ENCODE measurements around the gene EXOC3L4.

EXOC3L4 gene

GRCh38 chr14:103074729-103075367 lies 19.7 kb upstream of the EXOC3L4 start:
- peaks cover 16% of the 10 kb centered on the region for H3K4me1 ChIP-seq (ENCODE audit: insufficient read depth, low read length, severe bottlenecking)
- H3K27ac ChIP-seq (ENCODE audit: low read depth, low read length, poor library complexity, severe bottlenecking), result peak overlapping the region; percentile 56

DNA sequence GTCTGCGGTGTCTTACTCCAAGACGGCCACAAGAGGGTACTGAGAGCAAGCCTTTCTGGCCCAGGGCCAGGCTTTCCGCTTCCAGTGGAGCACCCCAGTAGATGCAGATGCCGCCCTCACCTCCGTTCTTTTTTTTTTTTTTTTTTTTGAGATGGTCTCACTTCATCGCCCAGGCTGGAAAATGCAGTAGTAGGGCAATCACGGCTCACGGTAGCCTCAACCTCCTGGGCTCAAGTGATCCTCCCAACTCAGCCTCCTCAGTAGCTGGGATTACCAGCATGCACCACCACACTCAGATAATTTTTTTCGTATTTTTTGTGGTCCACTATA lies 16.1 kb upstream of the EXOC3L4 start:
- H3F3A ChIP-seq (ENCODE audit: insufficient read depth, low read length), result no peaks in the 10 kb centered on the region
- no peak overlapping the region for H3K4me2 ChIP-seq (ENCODE audit: low read length)
- H3K4me1 ChIP-seq (ENCODE audit: insufficient read depth, low read length, severe bottlenecking), result peaks cover 16% of the 10 kb centered on the region
- TF ChIP-seq CTCF (IDR thresholded peaks at IDR 0.05; ENCODE audit: low read length) (peak; percentile 85), EZH2 (IDR thresholded peaks at IDR 0.05; ENCODE audit: borderline replicate concordance, low read length) (no peak)
- H3K4me3 ChIP-seq (ENCODE audit: low read depth, low read length, poor library complexity, severe bottlenecking), result no peak overlapping the region
- H3K36me3 ChIP-seq (ENCODE audit: insufficient read depth, low read length), result no peaks in the 10 kb centered on the region
- no peaks in the 10 kb centered on the region for H3K79me2 ChIP-seq (ENCODE audit: insufficient read depth, low read length)
- no peaks in the 10 kb centered on the region for H3K27me3 ChIP-seq (ENCODE audit: insufficient read depth, low read length)
- no peaks in the 10 kb centered on the region for H3K9me2 ChIP-seq (ENCODE audit: low read depth, low read length)
- no peak overlapping the region for H3K27ac ChIP-seq (ENCODE audit: low read depth, low read length, poor library complexity, severe bottlenecking)
- no peaks in the 10 kb centered on the region for H4K20me1 ChIP-seq (ENCODE audit: insufficient read depth, low read length)
- no peak overlapping the region for H3K9ac ChIP-seq (ENCODE audit: low read length)
- no peak overlapping the region for H2AFZ ChIP-seq (ENCODE audit: low read length)
- no peaks in the 10 kb centered on the region for H3K9me3 ChIP-seq (ENCODE audit: low read length)

More at GRCh38 chr14:103074729-103075367, 19.7 kb upstream of the EXOC3L4 start:
- Histone ChIP-seq H3K79me2 (ENCODE audit: insufficient read depth, low read length) (no peaks in the 10 kb centered on the region), H3F3A (ENCODE audit: insufficient read depth, low read length) (no peaks in the 10 kb centered on the region), H3K9ac (ENCODE audit: low read length) (peak overlapping the region; percentile 53), H3K36me3 (ENCODE audit: insufficient read depth, low read length) (no peaks in the 10 kb centered on the region), H3K4me3 (ENCODE audit: low read depth, low read length, poor library complexity, severe bottlenecking) (peak overlapping the region; percentile 59), H2AFZ (ENCODE audit: low read length) (no peak overlapping the region), H3K27me3 (ENCODE audit: insufficient read depth, low read length) (0 out of 2 replicates have a peak, but pooled peaks cover 3% of the 10 kb centered on the region), H3K4me2 (ENCODE audit: low read length) (peak overlapping the region; percentile 72), H4K20me1 (ENCODE audit: insufficient read depth, low read length) (no peaks in the 10 kb centered on the region), H3K9me2 (ENCODE audit: low read depth, low read length) (no peaks in the 10 kb centered on the region), H3K9me3 (ENCODE audit: low read length) (no peaks in the 10 kb centered on the region)
- TF ChIP-seq EZH2 (IDR thresholded peaks at IDR 0.05; ENCODE audit: borderline replicate concordance, low read length), result no peak
- no peak for TF ChIP-seq CTCF (IDR thresholded peaks at IDR 0.05; ENCODE audit: low read length)

GRCh38 chr14:103078860-103079587 lies 15.5 kb upstream of the EXOC3L4 start:
- no peak overlapping the region for H3K9ac ChIP-seq (ENCODE audit: low read length)
- peaks cover 14% of the 10 kb centered on the region for H3K4me1 ChIP-seq (ENCODE audit: insufficient read depth, low read length, severe bottlenecking)
- no peaks in the 10 kb centered on the region for H3K27me3 ChIP-seq (ENCODE audit: insufficient read depth, low read length)
- TF ChIP-seq EZH2 (IDR thresholded peaks at IDR 0.05; ENCODE audit: borderline replicate concordance, low read length), result no peak
- TF ChIP-seq CTCF (IDR thresholded peaks at IDR 0.05; ENCODE audit: low read length), result no peak
- no peak overlapping the region for H3K4me3 ChIP-seq (ENCODE audit: low read depth, low read length, poor library complexity, severe bottlenecking)
- H3K4me2 ChIP-seq (ENCODE audit: low read length), result no peak overlapping the region
- no peaks in the 10 kb centered on the region for H3K79me2 ChIP-seq (ENCODE audit: insufficient read depth, low read length)
- H3K9me3 ChIP-seq (ENCODE audit: low read length), result no peaks in the 10 kb centered on the region
- H3K9me2 ChIP-seq (ENCODE audit: low read depth, low read length), result no peaks in the 10 kb centered on the region
- H2AFZ ChIP-seq (ENCODE audit: low read length), result no peak overlapping the region
- no peak overlapping the region for H3K27ac ChIP-seq (ENCODE audit: low read depth, low read length, poor library complexity, severe bottlenecking)
- H3K36me3 ChIP-seq (ENCODE audit: insufficient read depth, low read length), result no peaks in the 10 kb centered on the region
- H3F3A ChIP-seq (ENCODE audit: insufficient read depth, low read length), result no peaks in the 10 kb centered on the region
- H4K20me1 ChIP-seq (ENCODE audit: insufficient read depth, low read length), result no peaks in the 10 kb centered on the region

Data from OCI-LY1 (cell line).